Measurements from ENCODE around the gene WDR86. TPM values are rescaled to one million over a fixed set of nuclear protein-coding genes. Genes with fewer than 3 reads are reported as not detected.
A peak's percentile ranks its signal among the peaks of the same experiment; 100 is the strongest.

WDR86 gene
- 1 to 10 TPM; 2.8 to 4.4 TPM for total RNA-seq
- polyA plus RNA-seq = under 1 TPM in 1 of 2 donors, not detected in 1; 0.18 TPM
- long read RNA-seq, donor 1, partial matches to known transcripts = 0 of 1 reads
- long read RNA-seq, donor 1, other reads (novel, unspliced or antisense) = 0 of 1 reads
- long read RNA-seq, donor 2, partial matches to known transcripts = 1 of 3 reads
- long read RNA-seq, donor 2, other reads (novel, unspliced or antisense) = 1 of 3 reads

DNA sequence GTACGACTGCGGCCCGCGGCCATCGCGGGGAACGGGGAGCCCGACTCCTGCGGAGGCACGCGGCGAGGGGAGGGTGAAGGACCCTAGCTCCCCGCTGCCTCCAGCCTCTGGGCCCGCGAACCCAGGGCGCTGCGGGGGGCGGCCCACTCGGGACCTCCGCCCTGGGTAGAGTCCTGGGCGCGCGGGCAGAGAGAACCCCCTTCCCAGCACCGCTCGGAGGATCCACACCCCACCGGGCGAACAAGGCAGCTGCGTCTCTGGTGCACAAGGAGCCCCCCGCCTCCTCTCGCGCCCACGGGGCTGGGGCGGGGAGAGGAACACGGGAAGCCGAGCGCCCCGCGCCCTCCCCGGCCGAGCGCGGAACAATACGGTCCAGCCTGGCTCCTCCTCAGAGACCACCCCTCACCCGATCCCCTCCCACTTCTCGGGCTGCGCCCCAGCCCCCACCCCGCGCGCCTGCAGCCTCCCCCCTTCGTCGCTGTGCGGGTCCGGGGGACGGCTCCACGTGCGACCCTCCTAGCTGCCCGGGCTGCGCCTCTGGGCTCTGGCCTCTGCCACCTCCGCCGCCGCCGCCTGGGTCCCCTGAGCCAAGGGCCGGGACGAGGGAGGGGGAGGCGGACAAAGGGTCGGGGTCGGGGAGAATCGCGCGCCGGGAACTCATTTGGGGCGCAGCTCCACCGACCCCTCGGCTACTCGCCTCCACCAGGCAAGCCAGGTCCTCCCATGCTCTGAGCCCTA lies at the start of gene WDR86:
Gene WDR86 (minus strand): TSS at position 372 of the 738 bp plus-strand sequence. CDS start 449 bp downstream, outside the sequence.
- no peak within 1 kb of the TSS for H3K27ac ChIP-seq (ENCODE audit: low read depth in 1 of 2, low read length in 2 of 2)
- H3K27me3 ChIP-seq (ENCODE audit: control insufficient read depth in 1 of 2, insufficient read depth in 2 of 2, low read length in 1 of 2) = peaks cover 0 to 2% of the 10 kb centered on the region in 2 donors
- no peaks in the 10 kb centered on the region for H3K4me1 ChIP-seq (ENCODE audit: control insufficient read depth in 1 of 2, insufficient read depth in 2 of 2, low read length in 2 of 2)

GRCh38 chr7:151457534-151457933 lies 47.7 kb upstream of the WDR86 start:
- ATAC-seq (ENCODE audit: low FRiP score) (no peak), DNase-seq (no peak)
- no peak overlapping the region for H3K4me3 ChIP-seq (ENCODE audit: low read length in 2 of 2)
- no peaks in the 10 kb centered on the region for H3K27me3 ChIP-seq (ENCODE audit: control insufficient read depth in 1 of 2, insufficient read depth in 2 of 2, low read length in 1 of 2)
- no peaks in the 10 kb centered on the region for H3K36me3 ChIP-seq (ENCODE audit: control insufficient read depth in 1 of 2, insufficient read depth in 2 of 2, low read length in 1 of 2)
- intact Hi-C loops (cut with DNase I) = loop anchor here in 1 of 2 donors (5.0 kb wide), 1 partner anchor 300 kb away; no protein-coding TSS in a partner anchor
- WGBS, 2 donors = 97% methylated on average over 6 of the region's 6 CpGs
- no peak overlapping the region for H3K27ac ChIP-seq (ENCODE audit: low read depth in 1 of 2, low read length in 2 of 2)
- no peaks in the 10 kb centered on the region for H3K9me3 ChIP-seq (ENCODE audit: control insufficient read depth, low read length)
- H3K4me1 ChIP-seq (ENCODE audit: control insufficient read depth in 1 of 2, insufficient read depth in 2 of 2, low read length in 2 of 2) = no peaks in the 10 kb centered on the region

More for the DNA sequence above, at the start of gene WDR86:
- Histone ChIP-seq H3K9me3 (ENCODE audit: control insufficient read depth, low read length) (no peaks in the 10 kb centered on the region), H3K36me3 (ENCODE audit: control insufficient read depth in 1 of 2, insufficient read depth in 2 of 2, low read length in 1 of 2) (no peaks in the 10 kb centered on the region), H3K4me3 (ENCODE audit: low read length in 2 of 2) (peak within 1 kb of the TSS in 1 of 2 donors; percentile 27)
- 0 to 1% methylated on average over 40 to 75 of the region's 75 CpGs for WGBS, 2 donors
- intact Hi-C loops (cut with DNase I) = no loop called here
- DNase-seq (no peak), ATAC-seq (ENCODE audit: low FRiP score) (peak; percentile 23)

- Histone ChIP-seq H3K36me3 (ENCODE audit: control insufficient read depth in 1 of 2, insufficient read depth in 2 of 2, low read length in 1 of 2) (no peaks in the 10 kb centered on the region), H3K9me3 (ENCODE audit: control insufficient read depth, low read length) (no peaks in the 10 kb centered on the region), H3K27me3 (ENCODE audit: control insufficient read depth in 1 of 2, insufficient read depth in 2 of 2, low read length in 1 of 2) (no peaks in the 10 kb centered on the region), H3K4me1 (ENCODE audit: control insufficient read depth in 1 of 2, insufficient read depth in 2 of 2, low read length in 2 of 2) (no peaks in the 10 kb centered on the region), H3K27ac (ENCODE audit: low read depth in 1 of 2, low read length in 2 of 2) (no peak overlapping the region), H3K4me3 (ENCODE audit: low read length in 2 of 2) (no peak overlapping the region)
- no peak for ATAC-seq (ENCODE audit: low FRiP score)
- no peak for DNase-seq
- intact Hi-C loops (cut with DNase I) = loop anchor here in 1 of 2 donors (5.0 kb wide), 1 partner anchor 301 kb away; no protein-coding TSS in a partner anchor
- WGBS, 2 donors = 91 to 93% methylated on average over 4 of the region's 4 CpGs
Measured at GRCh38 chr7:151456782-151457181, 46.9 kb upstream of the WDR86 start.

DNA sequence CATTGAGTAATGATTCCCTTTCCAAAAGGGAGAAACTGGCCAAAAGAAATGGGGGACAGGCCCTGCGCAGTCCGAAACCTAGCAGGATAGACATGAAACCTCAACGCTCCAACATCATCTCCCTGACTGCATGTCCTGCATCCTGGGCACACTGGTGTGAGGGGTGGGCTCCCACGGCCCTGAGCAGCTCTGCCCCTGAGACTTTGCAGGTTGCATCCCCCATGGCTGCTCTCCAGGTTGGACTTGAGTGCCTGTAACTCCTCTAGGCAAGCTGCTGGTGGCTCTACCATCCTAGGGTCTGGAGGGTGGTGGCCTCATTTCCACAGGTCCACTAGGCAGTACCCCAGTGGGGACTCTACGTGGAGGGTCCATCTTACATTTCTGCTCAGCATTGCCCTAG lies 46.4 kb upstream of the WDR86 start:
- no peak for ATAC-seq (ENCODE audit: low FRiP score)
- 96% methylated on average over 5 of the region's 5 CpGs for WGBS, 2 donors
- no peaks in the 10 kb centered on the region for H3K27me3 ChIP-seq (ENCODE audit: control insufficient read depth in 1 of 2, insufficient read depth in 2 of 2, low read length in 1 of 2)
- no peak for DNase-seq
- H3K36me3 ChIP-seq (ENCODE audit: control insufficient read depth in 1 of 2, insufficient read depth in 2 of 2, low read length in 1 of 2) = no peaks in the 10 kb centered on the region
- intact Hi-C loops (cut with DNase I) = loop anchor here in 1 of 2 donors (5.0 kb wide), 1 partner anchor 301 kb away; no protein-coding TSS in a partner anchor
- no peak overlapping the region for H3K4me3 ChIP-seq (ENCODE audit: low read length in 2 of 2)
- H3K27ac ChIP-seq (ENCODE audit: low read depth in 1 of 2, low read length in 2 of 2) = no peak overlapping the region
- no peaks in the 10 kb centered on the region for H3K9me3 ChIP-seq (ENCODE audit: control insufficient read depth, low read length)
- H3K4me1 ChIP-seq (ENCODE audit: control insufficient read depth in 1 of 2, insufficient read depth in 2 of 2, low read length in 2 of 2) = no peaks in the 10 kb centered on the region

DNA sequence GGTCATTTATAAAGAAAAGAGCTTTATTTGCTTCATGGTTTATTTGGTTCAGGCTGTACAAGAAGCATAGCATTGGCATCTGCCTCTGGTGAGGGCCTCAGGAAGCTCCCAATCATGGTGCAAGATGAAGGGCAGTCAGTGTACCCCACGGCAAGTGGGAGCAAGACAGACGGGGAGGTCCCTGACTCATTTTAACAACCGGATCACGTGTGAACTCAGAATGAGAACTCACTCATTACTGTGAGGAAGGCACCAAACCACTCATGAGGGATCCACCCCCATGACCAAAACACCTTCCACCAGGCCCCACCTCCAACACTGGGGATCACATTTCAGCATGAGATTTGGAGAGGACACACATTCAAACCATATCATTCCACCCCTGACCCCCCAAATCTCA lies 45.9 kb upstream of the WDR86 start:
- no peak for ATAC-seq (ENCODE audit: low FRiP score)
- no peaks in the 10 kb centered on the region for H3K27me3 ChIP-seq (ENCODE audit: control insufficient read depth in 1 of 2, insufficient read depth in 2 of 2, low read length in 1 of 2)
- WGBS, 2 donors = 90 to 92% methylated on average over 4 of the region's 4 CpGs
- H3K4me3 ChIP-seq (ENCODE audit: low read length in 2 of 2) = no peak overlapping the region
- intact Hi-C loops (cut with DNase I) = loop anchor here in 1 of 2 donors (5.0 kb wide), 1 partner anchor 302 kb away; no protein-coding TSS in a partner anchor
- no peak overlapping the region for H3K27ac ChIP-seq (ENCODE audit: low read depth in 1 of 2, low read length in 2 of 2)
- H3K36me3 ChIP-seq (ENCODE audit: control insufficient read depth in 1 of 2, insufficient read depth in 2 of 2, low read length in 1 of 2) = no peaks in the 10 kb centered on the region
- no peaks in the 10 kb centered on the region for H3K9me3 ChIP-seq (ENCODE audit: control insufficient read depth, low read length)
- DNase-seq = no peak
- H3K4me1 ChIP-seq (ENCODE audit: control insufficient read depth in 1 of 2, insufficient read depth in 2 of 2, low read length in 2 of 2) = no peaks in the 10 kb centered on the region

DNA sequence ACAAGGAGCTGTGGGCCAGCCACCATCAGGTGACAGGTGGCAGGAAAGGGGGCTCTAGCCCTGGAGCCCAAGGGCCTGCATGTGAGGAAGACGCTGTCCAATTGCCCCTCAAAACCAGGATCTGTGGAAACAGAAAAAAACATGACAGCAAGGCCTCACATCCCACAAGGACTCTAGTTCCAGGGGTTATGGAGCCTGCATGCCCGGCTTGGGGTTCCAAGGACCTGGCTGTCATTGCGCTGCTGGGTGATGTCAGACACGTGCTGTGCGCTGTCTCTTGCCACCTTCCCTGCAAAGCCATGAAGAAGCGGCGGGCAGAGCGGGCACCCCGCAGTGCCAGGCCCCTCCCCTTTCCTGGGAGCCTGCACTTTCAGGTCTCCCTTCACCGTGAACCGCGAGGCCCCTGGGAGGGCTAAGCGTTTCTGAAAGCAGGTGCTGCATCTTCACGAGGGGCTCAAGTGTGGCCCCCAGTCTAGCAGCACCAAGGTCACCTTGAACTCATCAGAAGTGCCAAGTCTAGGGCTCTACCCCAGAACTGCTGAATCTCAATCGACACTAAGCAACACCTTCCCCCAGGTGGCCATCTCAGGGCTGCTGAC lies 45.2 kb upstream of the WDR86 start:
- ATAC-seq (ENCODE audit: low FRiP score) = no peak
- 94 to 95% methylated on average over 15 of the region's 15 CpGs for WGBS, 2 donors
- intact Hi-C loops (cut with DNase I) = loop anchor here in 1 of 2 donors (5.0 kb wide), 2 partner anchors 143 to 302 kb away; no protein-coding TSS in a partner anchor
- Histone ChIP-seq H3K36me3 (ENCODE audit: control insufficient read depth in 1 of 2, insufficient read depth in 2 of 2, low read length in 1 of 2) (no peaks in the 10 kb centered on the region), H3K27me3 (ENCODE audit: control insufficient read depth in 1 of 2, insufficient read depth in 2 of 2, low read length in 1 of 2) (no peaks in the 10 kb centered on the region), H3K4me3 (ENCODE audit: low read length in 2 of 2) (no peak overlapping the region), H3K4me1 (ENCODE audit: control insufficient read depth in 1 of 2, insufficient read depth in 2 of 2, low read length in 2 of 2) (no peaks in the 10 kb centered on the region), H3K9me3 (ENCODE audit: control insufficient read depth, low read length) (no peaks in the 10 kb centered on the region), H3K27ac (ENCODE audit: low read depth in 1 of 2, low read length in 2 of 2) (no peak overlapping the region)
- peak in 1 of 2 donors; percentile 34 for DNase-seq

DNA sequence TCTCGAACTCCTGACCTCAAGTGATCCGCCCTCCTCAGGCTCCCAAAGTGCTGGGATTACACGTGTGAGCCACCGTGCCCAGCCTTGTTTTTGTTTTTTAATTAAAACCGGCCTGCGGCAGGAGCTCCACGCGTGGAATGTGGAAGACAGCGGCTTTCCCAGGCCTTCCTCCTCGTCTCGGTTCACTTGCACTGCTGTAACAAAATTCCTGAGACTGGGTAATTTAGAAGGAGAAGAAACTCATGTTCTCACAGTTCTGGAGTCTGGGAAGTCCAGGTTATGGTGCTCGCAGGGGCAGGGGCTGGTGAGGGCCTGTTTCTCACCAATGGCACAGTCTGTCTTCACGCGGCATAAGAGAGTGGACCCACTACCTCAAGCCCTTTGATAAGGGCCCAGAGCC lies 44.5 kb upstream of the WDR86 start:
- H3K4me3 ChIP-seq (ENCODE audit: low read length in 2 of 2) = no peak overlapping the region
- no peaks in the 10 kb centered on the region for H3K4me1 ChIP-seq (ENCODE audit: control insufficient read depth in 1 of 2, insufficient read depth in 2 of 2, low read length in 2 of 2)
- no peak overlapping the region for H3K27ac ChIP-seq (ENCODE audit: low read depth in 1 of 2, low read length in 2 of 2)
- ATAC-seq (ENCODE audit: low FRiP score) (no peak), DNase-seq (no peak)
- intact Hi-C loops (cut with DNase I) = loop anchor here in 1 of 2 donors (5.0 kb wide), 1 partner anchor 142 kb away; no protein-coding TSS in a partner anchor
- no peaks in the 10 kb centered on the region for H3K9me3 ChIP-seq (ENCODE audit: control insufficient read depth, low read length)
- no peaks in the 10 kb centered on the region for H3K27me3 ChIP-seq (ENCODE audit: control insufficient read depth in 1 of 2, insufficient read depth in 2 of 2, low read length in 1 of 2)
- H3K36me3 ChIP-seq (ENCODE audit: control insufficient read depth in 1 of 2, insufficient read depth in 2 of 2, low read length in 1 of 2) = no peaks in the 10 kb centered on the region
- 94 to 95% methylated on average over 14 of the region's 14 CpGs for WGBS, 2 donors

GRCh38 chr7:151453326-151453791 lies 43.5 kb upstream of the WDR86 start:
- no peak overlapping the region for H3K4me3 ChIP-seq (ENCODE audit: low read length in 2 of 2)
- no peaks in the 10 kb centered on the region for H3K27me3 ChIP-seq (ENCODE audit: control insufficient read depth in 1 of 2, insufficient read depth in 2 of 2, low read length in 1 of 2)
- no peak for ATAC-seq (ENCODE audit: low FRiP score)
- no peaks in the 10 kb centered on the region for H3K36me3 ChIP-seq (ENCODE audit: control insufficient read depth in 1 of 2, insufficient read depth in 2 of 2, low read length in 1 of 2)
- WGBS, 2 donors = 85 to 87% methylated on average over 13 of the region's 13 CpGs
- no peaks in the 10 kb centered on the region for H3K4me1 ChIP-seq (ENCODE audit: control insufficient read depth in 1 of 2, insufficient read depth in 2 of 2, low read length in 2 of 2)
- H3K9me3 ChIP-seq (ENCODE audit: control insufficient read depth, low read length) = no peaks in the 10 kb centered on the region
- H3K27ac ChIP-seq (ENCODE audit: low read depth in 1 of 2, low read length in 2 of 2) = no peak overlapping the region
- intact Hi-C loops (cut with DNase I) = loop anchor here in 1 of 2 donors (5.0 kb wide), 1 partner anchor 141 kb away; no protein-coding TSS in a partner anchor
- peak in 1 of 2 donors; percentile 67 for DNase-seq

Data from aorta (tissue), 5 donors.